RPMI8226 (cell line): ENCODE data around the gene TMEM26.

Experiments
- DNase-seq: peaks from one replicate; pipeline ENCODE4 v3.0.0-alpha.2; 2015

TMEM26 gene

GRCh38 chr10:61452655-61453641 lies at the start of gene TMEM26:
TMEM26 (minus strand) TSS chr10:61453381; CDS start chr10:61453081, 300 bp downstream.
- DNase-seq: no peak

DNA sequence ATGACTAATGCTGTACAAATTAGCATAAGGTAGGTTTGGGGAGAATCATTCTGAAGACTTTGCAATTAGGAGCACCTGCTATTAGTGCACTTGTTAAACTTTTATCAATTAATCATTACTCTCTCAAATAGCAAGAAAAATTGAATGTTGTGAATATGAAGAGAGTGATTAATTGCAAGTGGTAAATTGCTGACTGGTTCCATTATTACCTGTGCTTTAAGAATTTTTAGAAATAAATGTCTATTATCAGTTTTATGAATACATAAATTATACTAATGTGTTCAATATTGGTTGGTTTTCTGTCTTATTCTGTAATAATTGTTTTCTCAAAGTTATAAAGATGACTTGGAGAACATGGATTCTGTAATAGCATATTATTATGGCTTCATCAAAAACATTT lies 47.3 kb upstream of the TMEM26 start:
- DNase-seq: no peak

GRCh38 chr10:61492364-61492995 lies 39.3 kb upstream of the TMEM26 start:
- no peak for DNase-seq

GRCh38 chr10:61487506-61487905 lies 34.3 kb upstream of the TMEM26 start:
- no peak for DNase-seq

- DNase-seq: no peak
Observed at GRCh38 chr10:61486738-61487396, 33.7 kb upstream of the TMEM26 start.

GRCh38 chr10:61486251-61486650 lies 33.1 kb upstream of the TMEM26 start:
- no peak for DNase-seq

- DNase-seq: no peak
Observed at GRCh38 chr10:61481597-61481996, 28.4 kb upstream of the TMEM26 start.

- DNase-seq: no peak
Observed at GRCh38 chr10:61480208-61480607, 27.0 kb upstream of the TMEM26 start.

- DNase-seq: no peak
Observed at GRCh38 chr10:61478621-61479312, 25.6 kb upstream of the TMEM26 start.

DNA sequence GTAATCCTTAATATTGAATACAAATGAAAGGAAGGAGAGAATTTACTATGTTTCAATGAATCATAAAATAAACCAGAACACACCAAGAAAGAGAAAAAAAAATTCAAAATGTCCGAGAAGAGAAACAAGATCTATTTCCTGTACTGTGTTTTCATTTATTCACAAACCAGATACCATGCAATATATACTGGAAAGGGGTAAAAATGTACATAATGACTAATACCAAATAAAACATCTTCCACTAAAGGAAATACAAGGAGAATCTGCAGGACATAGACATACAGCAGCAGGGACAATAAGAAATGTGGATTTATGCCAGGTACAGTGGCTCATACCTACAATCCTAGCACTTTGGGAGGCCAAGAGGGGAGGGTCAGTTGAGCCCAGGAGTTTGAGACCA lies 24.3 kb upstream of the TMEM26 start:
- no peak for DNase-seq

- no peak for DNase-seq
Observed at GRCh38 chr10:61476529-61476928, 23.3 kb upstream of the TMEM26 start.

GRCh38 chr10:61475449-61475873 lies 22.3 kb upstream of the TMEM26 start:
- no peak for DNase-seq

DNA sequence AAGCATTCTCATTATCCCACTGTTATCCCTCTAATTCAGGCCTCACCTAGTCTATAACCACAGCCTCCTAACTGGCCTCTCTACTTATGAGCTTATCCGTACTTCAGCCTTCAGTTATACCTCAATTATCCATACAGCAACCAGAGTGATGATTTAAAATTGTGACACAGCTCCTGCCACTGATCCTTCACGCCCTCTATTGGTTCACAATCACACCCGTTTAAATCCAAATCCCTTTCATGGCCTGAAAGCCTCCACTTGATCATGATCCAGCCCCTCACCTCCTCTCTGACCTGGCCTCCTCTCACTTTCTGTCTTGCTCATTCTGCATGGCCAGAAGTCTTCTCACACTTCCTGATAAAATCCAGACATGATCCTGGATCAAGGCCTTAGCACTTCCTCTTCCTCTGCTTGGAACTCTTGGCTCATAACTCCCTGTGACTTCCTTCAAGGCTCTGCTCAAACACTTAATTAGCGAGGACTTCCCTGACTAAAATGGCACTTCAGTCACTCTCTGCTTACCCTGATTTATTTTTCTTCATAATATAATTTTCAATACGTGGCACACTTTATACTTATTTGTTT lies 19.0 kb upstream of the TMEM26 start:
- DNase-seq: no peak

DNA sequence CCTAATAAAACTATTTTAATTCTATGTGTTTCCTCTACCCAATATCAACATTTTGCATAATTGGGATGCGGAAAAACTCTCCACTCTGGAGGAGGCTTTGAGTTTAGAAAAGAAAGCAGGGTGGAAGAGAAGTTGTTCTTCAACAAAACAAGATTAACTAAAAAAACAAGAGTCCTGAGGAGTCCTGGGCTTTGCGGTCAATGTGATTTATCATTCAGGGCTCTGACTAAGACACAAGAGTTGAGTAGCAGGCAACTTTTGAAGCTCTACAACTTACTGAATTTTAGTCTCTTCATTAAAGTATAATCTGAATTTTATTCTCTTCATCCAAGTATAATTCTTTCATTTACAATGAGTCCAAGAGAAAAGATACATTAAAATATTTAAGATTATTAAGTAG lies 18.3 kb upstream of the TMEM26 start:
- DNase-seq: no peak

DNA sequence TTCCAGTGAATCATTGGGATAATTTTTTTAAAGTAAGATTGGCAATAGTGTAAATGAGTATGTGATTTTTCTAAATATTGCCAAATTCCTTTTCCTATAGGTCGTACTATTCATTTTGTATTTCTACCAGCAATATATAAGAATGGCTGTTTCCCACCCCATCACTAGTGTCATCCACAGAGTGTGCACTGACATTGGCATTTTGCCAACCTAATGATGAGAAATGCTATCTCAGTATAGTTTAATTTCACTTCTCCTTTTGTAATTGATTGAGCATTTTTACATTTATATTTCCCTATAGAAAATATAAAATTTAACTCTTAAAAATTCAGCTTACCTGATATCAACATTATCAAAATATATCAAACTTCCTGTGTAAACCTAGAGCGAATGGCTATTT lies 17.6 kb upstream of the TMEM26 start:
- peak; percentile 36 for DNase-seq

- DNase-seq: no peak
Observed at GRCh38 chr10:61465901-61466632, 12.9 kb upstream of the TMEM26 start.

- DNase-seq: no peak
Observed at GRCh38 chr10:61465171-61465496, 12.0 kb upstream of the TMEM26 start.

- DNase-seq: no peak
Observed at GRCh38 chr10:61464461-61465170, 11.4 kb upstream of the TMEM26 start.

GRCh38 chr10:61463035-61463909 lies 10.1 kb upstream of the TMEM26 start:
- no peak for DNase-seq

DNA sequence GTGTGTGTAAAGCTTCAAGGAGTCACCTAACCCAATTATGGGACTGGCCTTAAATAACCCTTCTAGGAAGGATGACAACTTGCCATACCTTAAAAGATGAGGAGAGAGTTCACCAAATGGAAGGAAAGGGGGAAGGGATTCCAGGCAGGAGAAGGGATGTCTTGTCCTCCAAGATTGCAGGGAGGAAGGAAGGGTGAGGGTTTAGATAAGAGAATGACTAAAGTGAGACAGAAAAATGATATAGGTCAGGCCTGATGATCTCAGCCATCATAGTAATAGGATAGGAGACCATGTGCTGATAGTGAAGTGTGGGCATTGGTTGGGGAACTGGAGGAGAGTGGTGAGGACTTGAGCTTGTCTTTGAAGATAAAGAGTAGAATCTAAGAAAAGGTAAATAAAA lies 7.7 kb upstream of the TMEM26 start:
- DNase-seq: no peak
